ENCODE data around the gene STAM2. TPM values are rescaled to one million over a fixed set of nuclear protein-coding genes. Genes with fewer than 3 reads are reported as not detected.
"Not testable (repeated sequence)": the region's sequence is repeated elsewhere in the genome, so short reads cannot be mapped to it uniquely, and the experiment has no call there.

Gene STAM2
- polyA plus RNA-seq, 4 donors: 8.2 to 27.3 (median 9.8) TPM

DNA sequence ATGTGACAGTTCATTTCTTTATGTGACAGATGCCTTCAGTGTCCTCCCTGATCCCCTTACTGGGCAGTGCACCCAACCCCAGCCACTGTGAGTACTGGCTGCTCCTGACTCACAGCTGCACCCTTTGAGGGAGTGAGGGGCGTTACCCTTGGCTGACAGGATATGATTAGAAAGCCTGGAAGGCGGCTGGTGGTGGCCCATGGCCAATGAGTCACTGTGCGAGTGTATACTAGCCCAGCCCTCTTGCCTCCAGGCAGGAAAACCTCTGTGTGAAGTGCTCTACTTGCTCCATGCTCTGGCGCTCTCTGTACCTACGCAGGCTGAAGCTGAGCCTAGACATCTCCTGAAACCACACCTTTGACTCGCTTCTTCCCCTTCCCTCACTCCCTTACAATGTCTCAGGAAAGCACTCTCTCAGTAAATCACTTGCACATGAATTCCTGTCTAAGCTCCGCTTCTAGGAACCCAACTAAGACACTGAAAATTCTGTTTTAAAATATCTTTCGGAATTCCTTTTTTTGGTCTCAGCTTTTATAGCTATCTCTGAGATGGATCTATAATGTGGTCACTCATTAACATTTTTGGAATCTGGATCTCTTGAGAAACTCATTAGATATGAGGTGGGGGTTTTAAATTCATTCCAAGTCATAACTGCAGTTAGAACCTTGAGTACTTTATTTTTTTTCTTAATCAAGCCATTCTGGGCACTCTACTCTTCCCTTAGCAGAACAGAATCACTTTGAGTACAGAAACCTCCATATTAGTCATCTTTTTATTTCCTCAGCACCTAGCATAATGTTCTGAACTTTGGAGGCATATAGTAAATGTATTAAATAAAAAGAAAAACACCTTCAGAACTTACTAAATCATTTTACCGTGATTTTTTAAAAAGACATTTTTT, 25.3 kb upstream of the STAM2 start:
- WGBS, 3 donors: 45 to 53% (median 46%) methylated on average over 9 of the region's 9 CpGs
- Histone ChIP-seq H3K27ac (ENCODE audit: low read depth in 1 of 3, low read length in 2 of 3) (no peak overlapping the region), H3K4me3 (ENCODE audit: low read depth in 1 of 3, low read length in 3 of 3) (no peak overlapping the region), H3K36me3 (ENCODE audit: control insufficient read depth in 3 of 3, insufficient read depth in 2 of 3, low read depth in 1 of 3, low read length in 3 of 3) (no peaks in the 10 kb centered on the region), H3K4me1 (ENCODE audit: control insufficient read depth in 3 of 3, insufficient read depth in 2 of 3, low read depth in 1 of 3, low read length in 2 of 3) (no peaks in the 10 kb centered on the region), H3K27me3 (ENCODE audit: control insufficient read depth in 3 of 3, insufficient read depth in 3 of 3, low read length in 3 of 3) (no peaks in the 10 kb centered on the region), H3K9me3 (ENCODE audit: control insufficient read depth in 2 of 2, insufficient read depth in 1 of 2, low read depth in 1 of 2, low read length in 1 of 2) (no peaks in the 10 kb centered on the region)
- DNase-seq (peak in 1 of 2 donors; percentile 93), FAIRE-seq (no peak)

DNA sequence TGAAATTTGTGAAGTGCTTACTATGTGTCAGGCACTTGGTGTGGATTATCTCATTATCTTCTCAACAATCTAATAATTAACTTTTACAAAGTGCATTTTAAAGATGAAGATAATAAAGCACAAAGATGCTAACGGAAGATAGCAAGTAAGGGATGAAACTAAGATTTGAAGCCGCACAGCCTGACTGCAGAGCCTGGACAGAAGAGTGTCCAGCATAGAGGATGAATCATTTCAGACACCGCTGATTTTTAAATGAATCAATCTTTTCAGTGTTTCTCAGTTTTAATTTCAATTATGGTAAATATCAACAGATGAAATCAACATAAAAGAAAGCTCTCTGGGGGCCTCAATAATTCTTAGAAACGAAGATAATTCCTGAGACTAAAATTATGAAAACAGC, 24.5 kb upstream of the STAM2 start:
- DNase-seq (no peak), FAIRE-seq (no peak)
- Histone ChIP-seq H3K4me3 (ENCODE audit: low read depth in 1 of 3, low read length in 3 of 3) (no peak overlapping the region), H3K27ac (ENCODE audit: low read depth in 1 of 3, low read length in 2 of 3) (no peak overlapping the region), H3K27me3 (ENCODE audit: control insufficient read depth in 3 of 3, insufficient read depth in 3 of 3, low read length in 3 of 3) (no peaks in the 10 kb centered on the region), H3K9me3 (ENCODE audit: control insufficient read depth in 2 of 2, insufficient read depth in 1 of 2, low read depth in 1 of 2, low read length in 1 of 2) (no peaks in the 10 kb centered on the region), H3K36me3 (ENCODE audit: control insufficient read depth in 3 of 3, insufficient read depth in 2 of 3, low read depth in 1 of 3, low read length in 3 of 3) (no peaks in the 10 kb centered on the region), H3K4me1 (ENCODE audit: control insufficient read depth in 3 of 3, insufficient read depth in 2 of 3, low read depth in 1 of 3, low read length in 2 of 3) (no peaks in the 10 kb centered on the region)
- 71 to 82% (median 72%) methylated on average over 4 of the region's 4 CpGs for WGBS, 3 donors

- WGBS, 3 donors: 87 to 92% (median 92%) methylated on average over 2 of the region's 2 CpGs
- Histone ChIP-seq H3K27ac (ENCODE audit: low read depth in 1 of 3, low read length in 2 of 3) (no peak overlapping the region), H3K4me3 (ENCODE audit: low read depth in 1 of 3, low read length in 3 of 3) (no peak overlapping the region), H3K36me3 (ENCODE audit: control insufficient read depth in 3 of 3, insufficient read depth in 2 of 3, low read depth in 1 of 3, low read length in 3 of 3) (no peaks in the 10 kb centered on the region), H3K27me3 (ENCODE audit: control insufficient read depth in 3 of 3, insufficient read depth in 3 of 3, low read length in 3 of 3) (no peaks in the 10 kb centered on the region), H3K9me3 (ENCODE audit: control insufficient read depth in 2 of 2, insufficient read depth in 1 of 2, low read depth in 1 of 2, low read length in 1 of 2) (no peaks in the 10 kb centered on the region), H3K4me1 (ENCODE audit: control insufficient read depth in 3 of 3, insufficient read depth in 2 of 3, low read depth in 1 of 3, low read length in 2 of 3) (no peaks in the 10 kb centered on the region)
- DNase-seq (no peak), FAIRE-seq (no peak)
These were observed 22.9 kb upstream of the STAM2 start for GRCh38 chr2:152198499-152198898.

- H3K4me1 ChIP-seq (ENCODE audit: control insufficient read depth in 3 of 3, insufficient read depth in 2 of 3, low read depth in 1 of 3, low read length in 2 of 3); H3K4me3 ChIP-seq (ENCODE audit: low read depth in 1 of 3, low read length in 3 of 3); H3K9me3 ChIP-seq (ENCODE audit: control insufficient read depth in 2 of 2, insufficient read depth in 1 of 2, low read depth in 1 of 2, low read length in 1 of 2); H3K27me3 ChIP-seq (ENCODE audit: control insufficient read depth in 3 of 3, insufficient read depth in 3 of 3, low read length in 3 of 3); DNase-seq; H3K36me3 ChIP-seq (ENCODE audit: control insufficient read depth in 3 of 3, insufficient read depth in 2 of 3, low read depth in 1 of 3, low read length in 3 of 3); FAIRE-seq; H3K27ac ChIP-seq (ENCODE audit: low read depth in 1 of 3, low read length in 2 of 3): not testable (repeated sequence)
- WGBS, 3 donors: 0% methylated on average over 1 of the region's 1 CpG
These were observed 22.1 kb upstream of the STAM2 start for GRCh38 chr2:152197508-152198284.

DNA sequence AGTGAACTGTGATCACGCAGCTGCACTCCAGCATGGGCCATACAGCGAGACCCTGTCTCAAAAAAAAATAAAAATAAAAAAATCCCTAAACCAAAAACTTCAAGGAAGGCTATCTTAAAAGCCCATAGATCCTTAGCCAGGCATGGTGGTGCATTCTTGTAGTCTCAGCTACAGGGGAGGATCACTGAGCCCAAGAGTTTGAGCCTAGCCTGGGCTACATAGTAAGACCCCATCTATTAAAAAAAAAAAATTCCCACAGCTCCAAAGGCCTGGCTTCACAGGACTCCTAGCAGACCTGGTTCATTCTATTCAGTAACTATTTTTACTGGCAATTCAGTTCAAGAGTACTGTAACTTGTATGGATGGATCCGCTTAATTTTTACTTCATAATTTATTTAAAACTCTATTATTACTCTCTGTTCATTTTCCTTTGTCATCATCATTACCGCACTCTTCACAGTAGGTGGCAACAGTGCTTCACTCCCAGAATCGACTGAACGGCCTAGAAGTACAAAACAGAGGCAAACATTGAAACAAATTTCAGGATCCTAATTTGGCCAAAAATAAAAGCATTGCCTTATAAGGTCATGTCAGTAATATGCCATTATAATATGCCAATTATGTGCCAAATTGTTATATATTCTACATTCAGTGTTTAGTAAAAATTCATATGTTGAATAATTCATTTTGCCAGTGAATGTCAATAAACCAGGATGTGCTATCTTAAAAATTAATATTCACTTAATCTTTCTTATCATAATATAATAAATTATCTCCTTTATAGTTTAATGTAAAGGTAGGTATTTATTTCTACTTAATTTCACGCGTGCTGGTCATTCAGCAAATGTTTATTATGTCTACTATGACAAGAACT, 14.3 kb upstream of the STAM2 start:
- H3K4me1 ChIP-seq (ENCODE audit: control insufficient read depth in 3 of 3, insufficient read depth in 2 of 3, low read depth in 1 of 3, low read length in 2 of 3): no peaks in the 10 kb centered on the region
- peak; percentile 26 for FAIRE-seq
- H3K36me3 ChIP-seq (ENCODE audit: control insufficient read depth in 3 of 3, insufficient read depth in 2 of 3, low read depth in 1 of 3, low read length in 3 of 3): no peaks in the 10 kb centered on the region
- H3K4me3 ChIP-seq (ENCODE audit: low read depth in 1 of 3, low read length in 3 of 3): no peak overlapping the region
- H3K9me3 ChIP-seq (ENCODE audit: control insufficient read depth in 2 of 2, insufficient read depth in 1 of 2, low read depth in 1 of 2, low read length in 1 of 2): peaks cover 0 to 1% of the 10 kb centered on the region in 2 donors
- DNase-seq: peak; percentile 57 to 64
- no peak overlapping the region for H3K27ac ChIP-seq (ENCODE audit: low read depth in 1 of 3, low read length in 2 of 3)
- 36 to 45% (median 41%) methylated on average over 8 of the region's 8 CpGs for WGBS, 3 donors
- no peaks in the 10 kb centered on the region for H3K27me3 ChIP-seq (ENCODE audit: control insufficient read depth in 3 of 3, insufficient read depth in 3 of 3, low read length in 3 of 3)

- WGBS, 3 donors: 84 to 90% (median 84%) methylated on average over 5 of the region's 5 CpGs
- not testable (repeated sequence) for FAIRE-seq; H3K4me1 ChIP-seq (ENCODE audit: control insufficient read depth in 3 of 3, insufficient read depth in 2 of 3, low read depth in 1 of 3, low read length in 2 of 3); H3K27me3 ChIP-seq (ENCODE audit: control insufficient read depth in 3 of 3, insufficient read depth in 3 of 3, low read length in 3 of 3); H3K27ac ChIP-seq (ENCODE audit: low read depth in 1 of 3, low read length in 2 of 3); H3K4me3 ChIP-seq (ENCODE audit: low read depth in 1 of 3, low read length in 3 of 3); DNase-seq; H3K9me3 ChIP-seq (ENCODE audit: control insufficient read depth in 2 of 2, insufficient read depth in 1 of 2, low read depth in 1 of 2, low read length in 1 of 2); H3K36me3 ChIP-seq (ENCODE audit: control insufficient read depth in 3 of 3, insufficient read depth in 2 of 3, low read depth in 1 of 3, low read length in 3 of 3)
These were observed 11.2 kb upstream of the STAM2 start for GRCh38 chr2:152186808-152187207.

DNA sequence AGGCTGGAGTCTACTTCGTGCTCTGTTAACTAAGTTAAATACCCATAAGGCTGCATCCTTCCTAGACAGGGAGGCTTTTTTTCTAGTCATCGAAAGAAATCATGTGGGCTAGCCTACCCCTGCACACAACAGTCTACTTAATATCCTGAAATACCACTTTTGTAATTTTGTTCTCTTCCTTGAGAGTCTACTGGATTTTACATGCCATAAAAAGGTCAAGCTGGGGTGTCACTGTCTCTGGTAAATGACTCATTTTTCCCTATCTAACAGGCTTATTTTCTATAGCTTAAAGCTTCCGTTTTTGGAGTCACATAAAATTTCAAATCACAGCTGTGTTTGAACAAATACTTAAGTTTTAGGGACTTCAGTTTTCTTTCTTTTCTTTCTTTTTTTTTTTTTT, 10.7 kb upstream of the STAM2 start:
- H3K27ac ChIP-seq (ENCODE audit: low read depth in 1 of 3, low read length in 2 of 3): no peak overlapping the region
- WGBS, 3 donors: 78 to 83% (median 79%) methylated on average over 3 of the region's 3 CpGs
- peaks cover 0 to 5% of the 10 kb centered on the region in 2 donors for H3K9me3 ChIP-seq (ENCODE audit: control insufficient read depth in 2 of 2, insufficient read depth in 1 of 2, low read depth in 1 of 2, low read length in 1 of 2)
- no peaks in the 10 kb centered on the region for H3K4me1 ChIP-seq (ENCODE audit: control insufficient read depth in 3 of 3, insufficient read depth in 2 of 3, low read depth in 1 of 3, low read length in 2 of 3)
- H3K4me3 ChIP-seq (ENCODE audit: low read depth in 1 of 3, low read length in 3 of 3): no peak overlapping the region
- DNase-seq (no peak), FAIRE-seq (no peak)
- H3K36me3 ChIP-seq (ENCODE audit: control insufficient read depth in 3 of 3, insufficient read depth in 2 of 3, low read depth in 1 of 3, low read length in 3 of 3): no peaks in the 10 kb centered on the region
- H3K27me3 ChIP-seq (ENCODE audit: control insufficient read depth in 3 of 3, insufficient read depth in 3 of 3, low read length in 3 of 3): no peaks in the 10 kb centered on the region

All from small intestine (tissue), 7 donors.